Measurements from ENCODE around the gene NRCAM. TPM values are rescaled to one million over a fixed set of nuclear protein-coding genes. Genes with fewer than 3 reads are reported as not detected.

Gene NRCAM
- total RNA-seq, 1 experiment from 2014 or later = 2.4 TPM

- DNase-seq (ENCODE audit: low spot score) = no peak
These were observed 298.5 kb downstream of the NRCAM start for GRCh38 chr7:108157606-108158335.

- DNase-seq (ENCODE audit: low spot score) = no peak
These were observed 299.2 kb downstream of the NRCAM start for GRCh38 chr7:108156897-108157605.

GRCh38 chr7:108152198-108152597 is 304.0 kb downstream of the NRCAM start:
- DNase-seq (ENCODE audit: low spot score) = no peak

- no peak for DNase-seq (ENCODE audit: low spot score)
These were observed 306.3 kb downstream of the NRCAM start for GRCh38 chr7:108149908-108150307.

GRCh38 chr7:108149119-108149518 is 307.1 kb downstream of the NRCAM start:
- DNase-seq (ENCODE audit: low spot score) = no peak

GRCh38 chr7:108147031-108147563 is 309.1 kb downstream of the NRCAM start:
- no peak for DNase-seq (ENCODE audit: low spot score)

- DNase-seq (ENCODE audit: low spot score) = peak; percentile 70
These were observed 310.0 kb downstream of the NRCAM start for GRCh38 chr7:108146070-108146842.

- DNase-seq (ENCODE audit: low spot score) = no peak
These were observed 310.8 kb downstream of the NRCAM start for GRCh38 chr7:108145401-108145800.

GRCh38 chr7:108144931-108145330 is 311.3 kb downstream of the NRCAM start:
- no peak for DNase-seq (ENCODE audit: low spot score)

- no peak for DNase-seq (ENCODE audit: low spot score)
These were observed 312.4 kb downstream of the NRCAM start for GRCh38 chr7:108143658-108144420.

GRCh38 chr7:108142675-108143259 is 313.5 kb downstream of the NRCAM start:
- DNase-seq (ENCODE audit: low spot score) = no peak

- DNase-seq (ENCODE audit: low spot score) = no peak
These were observed 314.1 kb downstream of the NRCAM start for GRCh38 chr7:108142180-108142579.

GRCh38 chr7:108140671-108141070 is 315.6 kb downstream of the NRCAM start:
- no peak for DNase-seq (ENCODE audit: low spot score)

- DNase-seq (ENCODE audit: low spot score) = no peak
These were observed 317.3 kb downstream of the NRCAM start for GRCh38 chr7:108138911-108139310.

- DNase-seq (ENCODE audit: low spot score) = no peak
These were observed 318.2 kb downstream of the NRCAM start for GRCh38 chr7:108137993-108138392.

- no peak for DNase-seq (ENCODE audit: low spot score)
These were observed 319.2 kb downstream of the NRCAM start for GRCh38 chr7:108137040-108137439.

- DNase-seq (ENCODE audit: low spot score) = no peak
These were observed 320.0 kb downstream of the NRCAM start for GRCh38 chr7:108136191-108136688.

GRCh38 chr7:108135446-108136190 is 320.6 kb downstream of the NRCAM start:
- no peak for DNase-seq (ENCODE audit: low spot score)

- DNase-seq (ENCODE audit: low spot score) = no peak
These were observed 321.8 kb downstream of the NRCAM start for GRCh38 chr7:108134486-108134885.
